Activated CD4-positive, CD25-positive, alpha-beta regulatory T cell treated with anti-CD3 and anti-CD28 coated beads, Interleukin-2, amount 50 U/mL, for 24 hours (primary cell): ENCODE results near the gene TREH.
"Not testable (repeated sequence)": the region's sequence is repeated elsewhere in the genome, so short reads cannot be mapped to it uniquely, and the experiment has no call there.

ENCODE experiments used
- ATAC-seq, 2 donors: fragments of 150-1000 bp; cut with Tn5 transposase; one replicate each; pipeline ENCODE4 v1.10.0; 2021; ENCODE audit warnings: mild to moderate bottlenecking in 1 of 2, moderate library complexity in 1 of 2

Gene TREH

DNA sequence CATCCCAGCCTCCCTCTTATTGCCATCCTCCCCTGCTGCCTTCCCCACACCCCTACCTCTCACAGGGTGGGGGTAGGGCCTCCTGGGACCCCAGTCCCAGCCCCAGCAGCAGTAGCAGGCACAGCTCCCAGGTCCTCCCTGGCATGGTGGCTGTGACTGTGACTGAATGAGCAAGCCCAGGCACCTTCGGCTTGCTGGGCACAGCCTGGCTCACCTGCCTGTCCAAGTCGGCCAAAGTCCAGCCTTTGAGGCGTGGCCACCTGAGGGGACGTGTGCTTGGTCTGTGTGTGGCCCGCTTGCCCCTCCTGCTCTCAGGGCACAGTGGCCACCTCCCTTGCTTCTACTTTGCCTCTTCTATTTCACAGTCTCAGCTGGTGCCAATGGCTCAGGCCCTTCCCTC, at the start of gene TREH:
TSS of gene TREH (minus strand) at position 168 of the 400 bp plus-strand sequence. CDS start at position 145, 23 bp downstream.
- no peak for ATAC-seq

DNA sequence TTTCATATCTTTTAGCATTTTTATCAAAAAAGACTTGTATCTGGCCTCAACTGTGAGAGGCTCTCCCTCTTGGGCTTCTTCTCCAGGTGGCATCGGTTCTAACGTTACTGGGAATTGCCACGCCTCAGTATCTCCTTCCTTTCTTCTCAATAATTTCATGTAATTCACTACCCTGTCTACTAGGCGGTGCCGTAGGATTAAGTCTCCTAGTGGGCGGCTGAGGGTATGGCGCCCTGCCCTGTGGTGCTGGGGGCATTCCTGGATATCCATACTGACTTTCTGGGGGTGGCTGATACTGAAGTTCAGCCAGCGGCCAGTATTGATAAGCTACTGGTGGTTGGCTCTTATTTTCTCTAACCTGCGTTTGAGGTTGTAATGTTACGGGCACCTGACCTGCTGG, 48.7 kb upstream of the TREH start:
- ATAC-seq = not testable (repeated sequence)

DNA sequence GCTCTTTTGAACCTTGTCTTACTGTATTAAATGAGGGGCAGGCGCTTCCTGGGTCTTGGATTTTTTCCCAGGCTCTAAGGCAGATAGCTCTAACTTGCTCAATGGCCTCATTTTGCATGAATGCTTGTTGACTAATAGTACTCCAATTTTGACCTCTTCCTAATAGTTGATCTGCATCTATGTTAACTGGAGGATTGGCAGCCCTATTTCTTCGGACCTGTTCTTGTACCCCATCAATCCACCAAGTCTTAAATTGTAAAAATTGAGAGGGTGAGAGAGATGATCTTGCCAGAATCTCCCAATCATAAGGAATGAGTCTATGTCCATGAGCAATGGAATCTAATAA, 48.2 kb upstream of the TREH start:
- ATAC-seq = not testable (repeated sequence)

DNA sequence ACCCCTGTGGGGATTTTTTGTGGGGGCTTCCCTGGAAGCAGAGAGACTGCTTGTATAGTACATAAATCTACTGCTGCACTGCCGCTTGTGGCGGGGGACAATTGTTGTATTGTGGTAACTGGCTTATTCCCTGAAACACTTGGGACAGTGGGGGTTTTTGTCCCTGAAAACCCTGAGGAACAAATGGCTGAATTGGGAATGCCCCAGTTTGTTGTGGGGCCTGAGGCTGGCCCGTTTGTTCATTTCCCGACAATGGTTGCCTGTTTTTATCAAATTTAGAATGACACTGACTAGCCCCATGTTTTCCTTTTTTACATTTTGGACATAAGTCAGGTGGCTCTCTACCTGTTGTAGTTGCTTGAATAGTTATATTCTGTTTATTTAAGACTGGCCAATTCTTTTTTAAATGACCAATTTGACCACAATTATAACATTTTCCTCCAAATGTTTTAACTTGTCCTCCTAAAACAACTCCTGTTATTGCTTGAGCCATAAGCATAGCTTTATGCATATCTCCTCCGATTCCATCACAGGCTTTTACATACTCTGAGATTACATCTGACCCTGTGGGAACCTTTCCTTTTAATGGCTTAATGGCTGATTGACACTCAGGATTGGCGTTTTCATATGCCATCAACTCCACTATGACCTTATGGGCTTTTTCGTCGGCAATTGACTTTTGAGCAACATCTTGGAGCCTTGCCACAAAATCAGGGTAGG, 47.7 kb upstream of the TREH start:
- not testable (repeated sequence) for ATAC-seq

DNA sequence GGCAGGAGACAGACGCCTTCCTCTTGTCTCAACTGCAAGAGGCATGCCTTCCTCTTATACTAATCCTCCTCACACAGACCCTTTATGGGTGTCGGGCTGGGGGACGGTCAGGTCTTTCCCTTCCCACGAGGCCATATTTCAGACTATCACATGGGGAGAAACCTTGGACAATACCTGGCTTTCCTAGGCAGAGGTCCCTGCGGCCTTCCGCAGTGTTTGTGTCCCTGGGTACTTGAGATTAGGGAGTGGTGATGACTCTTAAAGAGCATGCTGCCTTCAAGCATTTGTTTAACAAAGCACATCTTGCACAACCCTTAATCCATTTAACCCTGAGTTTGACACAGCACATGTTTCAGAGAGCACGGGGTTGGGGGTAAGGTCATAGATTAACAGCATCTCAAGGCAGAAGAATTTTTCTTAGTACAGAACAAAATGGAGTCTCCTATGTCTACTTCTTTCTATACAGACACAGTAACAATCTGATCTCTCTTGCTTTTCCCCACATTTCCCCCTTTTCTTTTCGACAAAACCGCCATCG, 42.1 kb upstream of the TREH start:
- not testable (repeated sequence) for ATAC-seq

- not testable (repeated sequence) for ATAC-seq
These were observed 41.3 kb upstream of the TREH start for GRCh38 chr11:118720740-118721139.

- not testable (repeated sequence) for ATAC-seq
These were observed 40.6 kb upstream of the TREH start for GRCh38 chr11:118720078-118720477.

- not testable (repeated sequence) for ATAC-seq
These were observed 39.1 kb upstream of the TREH start for GRCh38 chr11:118718562-118718961.

GRCh38 chr11:118717733-118718132, 38.3 kb upstream of the TREH start:
- not testable (repeated sequence) for ATAC-seq

DNA sequence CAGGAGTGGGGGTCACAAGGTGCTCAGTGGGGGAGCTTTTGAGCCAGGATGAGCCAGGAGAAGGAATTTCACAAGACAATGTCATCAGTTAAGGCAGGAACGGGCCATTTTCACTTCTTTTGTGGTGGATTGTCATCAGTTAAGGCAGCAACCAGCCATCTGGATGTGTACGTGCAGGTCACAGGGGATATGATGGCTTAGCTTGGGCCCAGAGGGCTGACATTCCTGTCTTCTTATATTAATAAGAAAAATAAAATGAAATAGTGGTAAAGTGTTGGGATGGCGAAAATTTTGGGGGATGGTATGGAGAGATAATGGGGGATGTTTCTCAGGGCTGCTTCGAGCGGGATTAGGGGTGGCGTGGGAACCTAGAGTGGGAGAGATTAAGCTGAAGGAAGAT, 37.8 kb upstream of the TREH start:
- ATAC-seq = not testable (repeated sequence)

DNA sequence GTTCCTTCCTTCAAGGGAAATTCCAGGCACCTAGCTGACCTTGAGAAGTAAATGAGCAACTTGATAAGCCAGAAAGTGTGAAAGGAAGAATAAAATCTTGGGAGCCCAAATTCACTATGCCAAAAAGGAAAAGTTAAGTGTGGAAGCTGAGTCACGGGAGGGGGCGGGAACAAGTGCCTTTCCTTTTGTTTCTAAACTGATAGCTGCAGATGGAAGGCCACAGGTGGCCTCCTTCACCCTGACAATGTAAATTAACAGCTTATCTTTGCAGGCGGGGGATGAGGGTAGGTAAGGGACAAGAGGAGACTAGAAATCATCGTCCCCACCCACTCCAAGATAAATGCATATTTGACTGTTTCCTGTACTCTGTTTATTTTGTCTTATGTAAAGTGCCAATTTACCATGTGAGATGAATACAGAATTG, 36.4 kb upstream of the TREH start:
- no peak for ATAC-seq

GRCh38 chr11:118715245-118715831, 35.9 kb upstream of the TREH start:
- no peak for ATAC-seq

GRCh38 chr11:118714816-118715215, 35.4 kb upstream of the TREH start:
- no peak for ATAC-seq

DNA sequence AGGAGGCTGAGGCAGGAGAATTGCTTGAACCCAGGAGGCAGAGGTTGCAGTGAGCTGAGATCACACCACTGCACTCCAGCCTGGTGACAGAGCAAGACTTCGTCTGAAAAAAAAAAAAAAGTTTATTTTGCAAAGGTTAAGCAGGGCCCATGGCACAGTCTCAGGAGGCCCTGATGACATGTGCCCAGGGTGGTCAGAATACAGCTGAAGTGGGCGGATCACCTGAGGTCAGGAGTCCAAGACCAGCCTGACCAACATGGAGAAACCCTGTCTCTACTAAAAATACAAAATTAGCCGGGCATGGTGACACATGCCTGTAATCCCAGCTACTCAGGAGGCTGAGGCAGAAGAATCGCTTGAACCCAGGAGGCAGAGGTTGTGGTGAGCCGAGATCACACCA, 35.0 kb upstream of the TREH start:
- not testable (repeated sequence) for ATAC-seq

DNA sequence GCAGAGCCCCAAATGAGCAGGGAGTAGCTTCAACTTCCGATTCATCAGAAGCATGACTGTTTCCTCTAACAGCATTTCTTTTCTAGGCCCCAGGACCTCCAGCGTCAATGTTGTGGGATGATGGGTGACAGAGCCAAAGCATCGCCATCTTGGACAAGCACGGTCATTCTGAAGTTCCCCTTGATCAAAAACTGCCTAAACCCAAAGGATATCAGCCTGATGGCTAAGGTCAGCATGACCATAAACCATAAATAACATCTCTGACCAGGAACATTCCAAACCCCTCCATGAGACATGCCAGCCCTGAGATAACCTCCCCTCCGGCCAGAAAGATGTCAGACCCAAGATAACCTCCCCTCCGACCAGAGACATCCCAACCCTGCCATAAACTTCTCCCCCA, 28.8 kb upstream of the TREH start:
- no peak for ATAC-seq

DNA sequence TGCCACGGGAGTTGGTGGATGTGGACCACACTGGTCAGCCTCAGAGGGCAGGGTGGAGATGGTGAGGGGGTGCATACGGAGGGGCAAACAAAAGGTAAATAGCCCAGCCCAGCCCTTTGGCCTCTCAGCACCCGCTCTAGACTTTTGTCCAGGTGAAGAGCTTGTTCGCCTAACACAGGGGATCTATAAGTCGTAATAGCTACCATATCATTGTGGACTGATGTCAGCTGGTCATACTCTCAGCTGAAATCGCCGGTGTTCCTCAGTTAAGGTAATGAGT, 27.0 kb upstream of the TREH start:
- ATAC-seq = no peak

DNA sequence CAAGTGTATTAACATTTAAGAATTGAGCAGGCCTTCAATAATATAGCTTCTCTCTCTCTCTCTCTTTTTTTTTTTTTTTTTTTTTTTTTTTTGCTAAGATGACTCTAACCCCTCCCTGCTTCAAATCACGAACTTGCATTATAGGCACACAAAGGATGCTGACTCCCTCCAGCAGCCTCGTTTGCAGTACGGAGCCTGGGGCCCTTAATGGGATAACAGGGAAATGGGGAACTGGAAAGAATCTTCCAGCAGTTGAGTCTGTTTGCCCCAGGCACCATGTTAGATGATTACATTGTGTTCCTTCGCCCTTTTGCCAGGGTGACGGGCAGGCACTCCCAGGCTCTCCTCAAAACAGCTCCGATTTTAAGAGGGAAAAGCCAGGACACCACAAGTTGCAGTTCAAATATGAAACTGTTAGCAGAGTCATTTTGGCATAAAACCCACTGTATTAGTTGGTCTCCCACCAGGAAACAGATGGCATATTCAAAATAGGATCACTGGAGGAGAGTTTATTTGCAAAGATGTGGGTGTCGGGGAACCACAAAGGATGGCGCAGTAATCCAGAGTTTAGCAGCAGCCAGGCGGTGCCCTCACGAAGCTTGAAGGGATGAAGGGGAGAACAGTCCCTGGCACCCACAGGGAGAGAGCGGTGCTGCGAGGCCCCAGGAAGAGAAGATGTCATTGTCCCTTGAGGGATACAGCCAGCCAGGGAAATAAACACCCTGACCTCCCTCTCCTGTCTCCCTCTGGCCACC, 26.5 kb upstream of the TREH start:
- ATAC-seq = no peak

DNA sequence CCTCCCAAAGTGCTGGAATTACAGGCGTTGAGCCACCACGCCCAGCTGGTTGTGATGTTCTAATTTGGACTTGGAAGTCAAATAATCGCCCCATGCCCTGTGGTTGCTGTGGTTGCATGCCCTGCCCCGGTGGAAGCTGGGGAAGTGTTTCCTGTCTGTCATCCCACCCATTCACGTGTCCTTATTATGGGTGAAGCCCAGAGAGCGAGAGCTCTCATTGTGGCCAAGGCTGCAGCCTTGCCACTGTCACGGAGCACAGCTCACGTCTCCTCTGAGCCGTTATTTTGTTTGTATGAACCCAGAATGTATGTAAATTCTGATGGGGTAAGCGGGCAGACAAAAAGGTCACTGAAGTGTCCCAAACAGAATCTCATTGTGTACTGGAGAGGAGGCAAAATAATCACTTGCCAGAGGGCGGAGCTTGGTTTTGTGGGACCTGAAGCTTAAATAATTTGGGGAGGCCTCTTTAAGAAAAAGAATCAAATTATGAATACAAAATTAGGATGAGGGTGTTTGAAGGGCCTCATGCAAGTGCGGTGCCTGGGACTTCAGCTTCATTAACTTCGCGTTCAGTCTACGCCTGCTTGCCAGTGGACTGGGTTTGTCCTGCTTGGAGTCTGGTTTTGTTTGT, 25.8 kb upstream of the TREH start:
- peak; percentile 33 to 60 for ATAC-seq

DNA sequence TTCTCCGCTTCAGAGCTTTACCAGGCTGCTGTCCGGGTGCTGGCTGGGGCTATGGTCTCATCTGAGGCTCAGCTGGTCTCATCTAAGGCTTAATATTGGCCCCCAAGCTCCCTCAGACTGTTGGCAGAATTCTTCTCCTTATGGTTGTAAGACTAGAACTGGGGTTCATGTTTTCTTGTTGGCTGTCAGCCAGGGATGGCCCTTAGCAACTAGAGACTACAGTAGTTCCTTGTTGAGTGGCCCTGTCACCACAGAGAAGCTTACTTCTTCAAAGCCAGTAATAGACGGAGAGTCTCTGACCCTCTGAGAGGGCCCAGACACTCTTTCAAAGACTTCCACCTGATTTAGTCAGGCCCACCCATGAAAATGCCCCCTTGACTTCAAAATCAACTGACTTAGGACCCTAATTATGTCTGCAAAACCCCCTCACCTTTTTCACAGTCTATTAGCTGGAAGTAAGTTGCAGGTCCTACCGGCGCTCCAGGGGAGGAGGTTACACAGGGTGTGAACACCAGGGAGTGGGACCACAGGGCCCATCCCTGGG, 24.2 kb upstream of the TREH start:
- no peak for ATAC-seq

- peak; percentile 61 to 65 for ATAC-seq
These were observed 20.2 kb upstream of the TREH start for GRCh38 chr11:118699506-118700220.

DNA sequence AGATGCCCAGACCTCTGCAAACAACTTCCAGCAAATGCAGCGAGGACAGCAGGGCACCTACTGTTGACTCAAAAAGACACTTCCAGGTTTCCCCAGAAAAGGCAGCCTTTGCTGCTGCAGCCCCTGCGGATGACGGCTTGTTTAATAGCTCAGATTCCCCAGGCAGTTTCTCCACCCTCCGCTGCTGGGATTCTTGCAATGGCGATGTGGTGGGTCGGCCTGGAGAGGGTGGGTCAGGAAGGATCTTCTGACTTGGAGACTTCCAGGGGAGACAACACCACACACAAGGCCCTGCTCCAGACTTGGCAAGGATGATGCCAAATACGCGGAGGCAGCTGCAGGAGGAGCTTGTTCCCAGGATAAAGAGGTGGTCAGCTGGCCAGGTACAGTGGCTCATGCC, 17.9 kb upstream of the TREH start:
- no peak for ATAC-seq

DNA sequence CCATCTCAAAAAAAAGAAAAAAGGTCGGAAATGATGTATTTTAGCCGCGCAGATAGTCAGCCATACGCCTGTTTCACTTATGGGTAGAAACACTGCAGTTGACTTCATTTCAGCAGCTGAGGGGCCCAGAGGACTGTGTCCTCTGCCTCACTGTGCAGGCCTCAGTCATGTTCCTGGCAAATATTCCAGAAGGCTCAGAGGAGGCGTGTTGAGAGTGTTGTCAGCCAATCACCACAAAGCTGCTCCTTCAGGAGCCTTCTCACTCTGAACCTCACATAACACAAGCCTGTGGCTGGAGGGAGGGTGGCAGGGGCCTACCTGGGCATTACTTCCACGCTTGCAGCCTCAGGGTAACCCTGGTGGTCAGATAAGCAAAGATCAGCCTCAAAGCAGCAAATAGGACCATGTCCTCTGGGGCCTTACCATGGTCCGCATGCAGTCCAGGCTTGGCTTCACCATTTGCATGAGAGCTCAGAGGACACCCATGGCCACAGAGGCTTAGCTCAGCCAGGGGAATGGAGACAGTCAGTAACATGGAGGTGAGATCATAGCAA, 17.3 kb upstream of the TREH start:
- ATAC-seq = no peak
